Activated naive CD8-positive, alpha-beta T cell treated with anti-CD3 and anti-CD28 coated beads, Interleukin-2, amount 50 U/mL, for 16 hours (primary cell): Measurements from ENCODE around the gene IGFBP2.
"Not testable (repeated sequence)": the region's sequence is repeated elsewhere in the genome, so short reads cannot be mapped to it uniquely, and the experiment has no call there.

Experiments used
- DNase-seq: peaks from one replicate; pipeline ENCODE4 v3.0.0-alpha.2; 2020; ENCODE audit warnings: low read depth, low spot score

The IGFBP2 gene, protein sequence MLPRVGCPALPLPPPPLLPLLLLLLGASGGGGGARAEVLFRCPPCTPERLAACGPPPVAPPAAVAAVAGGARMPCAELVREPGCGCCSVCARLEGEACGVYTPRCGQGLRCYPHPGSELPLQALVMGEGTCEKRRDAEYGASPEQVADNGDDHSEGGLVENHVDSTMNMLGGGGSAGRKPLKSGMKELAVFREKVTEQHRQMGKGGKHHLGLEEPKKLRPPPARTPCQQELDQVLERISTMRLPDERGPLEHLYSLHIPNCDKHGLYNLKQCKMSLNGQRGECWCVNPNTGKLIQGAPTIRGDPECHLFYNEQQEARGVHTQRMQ

DNA sequence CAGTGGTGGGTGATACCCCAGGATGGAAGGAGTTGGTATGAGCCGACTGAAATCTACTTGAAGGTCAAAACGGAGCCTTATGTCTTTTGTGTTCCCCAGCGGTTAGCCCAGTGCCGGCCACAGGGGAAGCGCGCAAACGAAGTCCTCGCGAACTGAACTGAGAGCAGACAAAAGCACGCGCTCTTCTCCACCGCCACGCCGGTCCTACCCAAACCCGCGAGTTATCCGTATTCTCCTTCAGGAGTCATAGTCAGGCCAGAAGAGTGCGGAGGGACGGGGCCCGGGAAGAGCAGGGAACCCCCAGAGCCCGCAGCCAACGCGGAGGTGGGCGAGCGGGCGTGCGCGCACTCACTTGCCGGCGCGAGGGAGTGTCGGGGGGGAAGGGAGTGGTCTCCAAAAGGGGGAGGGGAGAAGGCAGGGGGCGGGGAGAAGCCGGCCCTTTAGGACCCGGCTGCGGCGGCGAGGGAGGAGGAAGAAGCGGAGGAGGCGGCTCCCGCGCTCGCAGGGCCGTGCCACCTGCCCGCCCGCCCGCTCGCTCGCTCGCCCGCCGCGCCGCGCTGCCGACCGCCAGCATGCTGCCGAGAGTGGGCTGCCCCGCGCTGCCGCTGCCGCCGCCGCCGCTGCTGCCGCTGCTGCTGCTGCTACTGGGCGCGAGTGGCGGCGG is at the start of gene IGFBP2:
IGFBP2 (plus strand) TSS at position 469 of the 664 bp plus-strand sequence; CDS start at position 573, 104 bp downstream.
- DNase-seq = peak; percentile 1

DNA sequence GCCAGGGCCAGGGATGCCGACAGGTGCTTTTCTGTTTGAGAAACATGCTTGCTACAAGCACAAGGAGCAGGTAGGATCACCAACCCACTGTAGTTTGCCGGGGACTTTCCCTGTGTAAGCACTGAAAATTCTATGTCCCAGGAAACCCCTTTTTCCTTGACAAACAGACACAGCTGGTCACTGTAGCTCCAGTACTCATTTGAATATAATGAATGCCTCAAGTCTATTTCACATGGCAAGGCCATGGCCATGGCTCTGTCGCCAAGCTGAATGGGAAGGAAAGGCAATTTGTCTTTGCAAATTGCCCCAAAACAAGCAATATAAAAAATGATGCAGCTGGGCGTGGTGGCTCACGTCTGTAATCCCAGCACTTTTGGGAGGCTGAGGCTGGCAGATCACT is 49.6 kb upstream of the IGFBP2 start:
- DNase-seq = no peak

DNA sequence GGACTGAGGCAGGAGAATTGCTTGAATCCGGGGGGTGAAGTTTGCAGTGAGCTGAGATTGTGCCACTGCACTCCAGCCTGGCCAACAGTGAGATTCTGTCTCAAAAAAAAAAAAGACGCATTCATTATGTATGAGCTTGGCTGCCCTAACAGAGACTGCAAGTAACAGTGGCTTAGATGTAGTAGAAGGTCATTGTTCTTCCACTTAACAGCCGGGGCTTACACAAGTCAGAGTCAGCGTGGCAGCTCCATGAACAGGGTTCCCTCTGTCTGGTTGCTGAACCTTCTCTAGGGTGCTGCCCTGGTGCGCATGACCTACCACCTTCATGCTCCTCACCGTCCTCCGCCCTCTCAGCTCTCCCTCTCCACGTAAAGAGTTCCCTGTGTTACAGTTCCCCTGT is 49.1 kb upstream of the IGFBP2 start:
- DNase-seq = no peak

DNA sequence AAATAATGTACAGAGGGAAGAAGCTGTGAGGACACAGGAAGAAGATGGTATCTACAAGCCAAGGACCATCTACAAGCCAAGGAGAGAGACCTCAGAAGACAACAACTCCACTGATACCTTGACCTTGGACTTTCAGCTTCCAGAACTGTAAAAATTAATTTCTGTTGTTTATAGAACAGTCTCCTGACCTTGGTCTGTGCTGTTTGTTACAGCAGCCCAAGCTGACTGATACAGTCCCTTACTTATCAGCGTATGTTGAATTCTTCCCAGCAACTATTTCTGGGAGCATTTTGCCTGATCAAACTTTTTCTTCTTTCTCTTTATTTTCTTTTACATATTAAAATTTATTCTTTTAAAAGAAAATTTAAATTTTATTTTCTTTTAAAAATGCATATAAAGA is 47.8 kb upstream of the IGFBP2 start:
- DNase-seq = no peak

DNA sequence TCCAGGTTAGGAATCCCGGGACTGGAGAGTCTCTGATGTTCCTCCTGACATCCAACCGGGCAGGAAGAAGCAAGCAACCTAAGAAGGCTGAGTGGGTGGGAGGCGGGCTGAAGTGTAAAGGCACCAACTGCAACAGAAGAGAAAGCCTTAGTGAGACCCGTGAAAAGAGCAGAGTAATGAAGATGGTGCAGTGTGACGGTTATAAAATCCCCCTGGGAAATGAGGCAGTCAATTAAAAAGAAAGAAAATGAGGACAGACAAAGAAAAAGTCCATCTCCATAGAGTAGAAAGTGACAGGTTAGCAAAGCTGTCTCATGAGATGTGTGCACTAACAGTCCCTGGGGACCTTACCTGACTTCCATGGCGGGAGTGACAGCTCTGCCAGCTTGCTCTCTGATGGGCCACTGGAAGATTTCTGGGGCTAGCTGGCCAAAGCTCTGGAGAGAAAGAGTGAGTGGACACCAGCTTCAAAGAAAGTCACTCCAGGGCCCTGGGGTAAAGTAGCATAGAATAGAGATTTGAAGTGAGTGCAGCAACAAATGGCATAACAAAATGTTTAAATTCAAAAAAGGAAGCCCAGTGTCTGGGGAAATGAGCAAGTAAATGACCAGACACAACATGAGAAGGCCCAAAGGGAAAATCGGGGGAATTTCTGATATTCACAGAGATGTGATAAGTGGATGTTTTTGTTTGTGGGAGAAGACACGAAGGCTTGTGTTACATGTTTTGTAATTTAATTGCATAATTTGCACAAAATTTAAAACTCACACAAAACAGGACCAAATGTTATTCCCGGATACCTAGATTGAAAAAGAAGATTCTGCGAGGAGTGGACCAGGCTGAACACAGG is 44.1 kb upstream of the IGFBP2 start:
- DNase-seq = no peak

DNA sequence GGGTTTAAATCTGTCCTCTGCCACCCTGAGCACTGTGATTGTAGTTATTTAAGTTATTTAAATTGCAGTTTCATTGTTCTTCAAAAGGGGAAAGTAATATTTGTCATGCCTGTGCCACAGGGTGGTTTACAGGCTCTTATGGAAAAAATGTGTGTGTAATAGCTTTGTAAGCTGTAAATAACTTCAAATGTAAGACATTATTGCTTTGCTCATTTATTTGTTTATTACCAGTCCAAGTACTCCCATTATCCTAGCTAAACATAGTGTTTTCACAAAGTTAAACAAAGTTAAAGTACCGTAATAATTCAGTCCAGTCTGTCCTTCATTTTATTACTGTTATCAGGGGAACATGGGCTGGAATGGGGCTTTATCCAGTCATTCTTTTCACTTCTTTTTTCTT is 43.4 kb upstream of the IGFBP2 start:
- DNase-seq = no peak

DNA sequence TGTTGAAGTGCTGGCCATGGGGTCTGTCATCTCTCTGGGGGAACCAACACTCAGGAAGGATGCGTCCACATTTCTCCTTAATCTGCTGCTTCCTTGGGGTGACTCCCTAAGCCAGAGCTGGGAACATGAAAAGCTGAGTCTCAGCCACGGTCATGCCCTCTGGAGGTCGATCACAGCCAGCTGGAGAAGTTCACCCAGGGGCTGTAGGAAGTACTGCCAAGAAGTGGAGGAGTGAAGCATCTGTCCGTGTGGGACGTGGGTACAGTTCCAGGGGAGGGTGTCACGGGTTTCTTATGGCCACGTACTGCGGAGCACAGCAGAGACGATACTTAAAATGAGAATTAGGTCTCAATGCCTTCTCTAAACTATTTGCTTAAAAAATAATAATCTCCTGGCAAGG is 42.4 kb upstream of the IGFBP2 start:
- no peak for DNase-seq

DNA sequence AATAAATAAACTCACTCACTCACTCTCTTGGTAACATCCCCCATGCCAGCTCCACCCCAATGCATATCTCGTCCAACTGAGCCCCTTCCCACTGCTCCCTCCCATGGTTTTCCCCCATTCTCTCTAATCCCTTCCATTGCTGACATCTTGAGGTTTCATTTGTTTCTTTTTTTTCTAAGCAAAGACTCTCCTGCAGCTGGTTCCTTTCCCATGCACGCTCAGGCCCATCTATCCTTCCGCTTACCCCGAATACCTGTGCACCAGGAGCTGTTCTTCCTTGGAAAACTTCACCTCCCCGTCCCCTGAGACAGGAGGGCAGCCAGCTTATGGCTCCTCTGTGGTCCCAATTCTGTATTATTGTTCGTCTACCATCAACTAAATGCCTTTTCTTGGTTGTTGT is 41.7 kb upstream of the IGFBP2 start:
- no peak for DNase-seq

DNA sequence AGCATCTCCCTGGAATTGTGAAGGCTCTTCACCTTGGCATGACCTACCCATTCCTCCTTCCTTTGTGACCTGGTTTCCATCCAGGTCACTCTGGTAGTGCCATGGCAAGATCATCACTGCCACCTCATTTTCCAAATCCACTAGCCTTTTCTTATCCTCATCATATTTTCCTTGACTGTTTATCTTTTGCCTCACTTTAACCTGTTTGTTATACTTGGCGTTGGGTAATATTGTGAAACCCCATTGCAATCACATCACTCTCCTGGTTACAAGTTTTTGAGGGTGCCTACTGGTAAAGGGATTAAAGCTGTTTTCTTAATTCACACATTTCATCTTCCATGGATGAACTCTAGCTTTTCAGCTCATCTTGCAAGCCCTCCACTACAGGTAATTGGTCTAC is 39.1 kb upstream of the IGFBP2 start:
- DNase-seq = no peak

DNA sequence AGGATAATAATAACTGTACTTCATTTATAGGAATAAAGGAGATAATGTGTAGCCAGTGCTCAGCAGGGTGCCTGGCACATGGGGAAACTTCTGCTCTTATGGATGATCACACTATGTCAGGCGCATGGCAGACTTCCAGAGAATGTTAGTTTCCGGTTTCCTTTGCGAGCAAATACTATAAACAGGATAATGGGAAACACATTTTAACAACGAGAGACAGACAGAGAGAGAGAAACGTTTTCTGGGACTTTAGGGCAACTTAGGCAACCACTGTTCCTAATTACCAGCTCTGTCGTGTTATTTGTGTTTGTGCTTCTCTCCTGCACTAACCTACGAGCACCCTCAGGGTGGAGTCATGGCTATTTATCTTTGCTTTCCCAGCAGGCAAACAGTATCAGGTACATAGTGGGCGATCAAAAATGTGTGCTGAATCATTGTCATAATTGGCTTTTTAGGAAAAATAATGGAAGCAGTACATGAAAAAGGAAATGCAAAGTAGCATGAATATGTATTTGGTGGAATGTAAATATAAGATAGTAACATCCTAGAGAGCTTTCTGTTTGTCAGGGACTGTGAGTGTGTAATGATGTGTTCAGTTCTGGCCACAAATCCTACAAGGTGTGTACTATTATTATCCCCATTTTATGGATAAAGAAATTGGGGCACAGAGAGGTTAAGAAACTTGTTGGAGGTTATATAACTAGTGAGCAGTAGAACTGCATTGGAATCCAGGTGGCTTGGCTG is 36.8 kb upstream of the IGFBP2 start:
- no peak for DNase-seq

DNA sequence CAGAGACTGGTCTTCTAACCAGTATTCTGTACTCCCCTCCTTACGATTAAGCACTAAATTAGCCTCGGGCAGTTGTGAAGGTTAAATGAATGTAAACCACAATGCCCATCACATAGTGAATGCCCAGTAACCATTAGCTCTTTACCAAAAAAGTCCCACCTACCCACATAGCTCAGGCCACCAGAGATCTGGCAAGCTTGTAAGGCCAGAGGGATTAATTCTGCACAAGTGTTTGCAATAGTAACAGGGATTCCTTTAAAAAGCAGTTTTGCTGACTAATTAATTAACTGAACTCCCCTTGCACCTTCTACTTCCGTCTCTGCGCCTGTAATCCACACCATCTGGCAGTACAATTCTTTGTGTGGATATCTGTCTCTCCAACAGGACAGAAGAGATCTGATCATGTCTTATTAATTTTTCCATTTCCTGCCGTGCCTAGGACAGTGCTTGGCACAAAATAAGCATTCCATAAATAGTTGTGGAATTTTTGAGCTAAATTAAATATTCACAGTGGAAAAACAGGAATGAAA is 36.2 kb upstream of the IGFBP2 start:
- DNase-seq = no peak

DNA sequence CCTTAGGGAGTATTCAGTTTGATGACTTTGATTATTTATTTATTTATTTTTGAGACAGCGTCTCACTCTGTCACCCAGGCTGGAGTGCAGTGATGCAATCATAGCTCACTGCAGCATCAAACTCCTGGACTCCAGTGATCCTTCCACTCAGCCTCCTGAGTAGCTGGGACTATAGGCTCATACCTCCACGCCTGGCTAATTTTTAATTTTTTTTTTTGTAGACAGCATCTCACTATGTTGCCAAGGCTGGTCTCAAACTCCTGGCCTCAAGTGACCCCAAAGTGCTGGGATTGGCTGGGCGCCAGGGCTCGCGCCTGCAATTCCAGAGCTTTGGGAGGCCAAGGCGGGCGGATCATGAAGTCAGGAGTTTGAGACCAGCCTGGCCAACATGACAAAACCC is 35.4 kb upstream of the IGFBP2 start:
- DNase-seq = not testable (repeated sequence)

DNA sequence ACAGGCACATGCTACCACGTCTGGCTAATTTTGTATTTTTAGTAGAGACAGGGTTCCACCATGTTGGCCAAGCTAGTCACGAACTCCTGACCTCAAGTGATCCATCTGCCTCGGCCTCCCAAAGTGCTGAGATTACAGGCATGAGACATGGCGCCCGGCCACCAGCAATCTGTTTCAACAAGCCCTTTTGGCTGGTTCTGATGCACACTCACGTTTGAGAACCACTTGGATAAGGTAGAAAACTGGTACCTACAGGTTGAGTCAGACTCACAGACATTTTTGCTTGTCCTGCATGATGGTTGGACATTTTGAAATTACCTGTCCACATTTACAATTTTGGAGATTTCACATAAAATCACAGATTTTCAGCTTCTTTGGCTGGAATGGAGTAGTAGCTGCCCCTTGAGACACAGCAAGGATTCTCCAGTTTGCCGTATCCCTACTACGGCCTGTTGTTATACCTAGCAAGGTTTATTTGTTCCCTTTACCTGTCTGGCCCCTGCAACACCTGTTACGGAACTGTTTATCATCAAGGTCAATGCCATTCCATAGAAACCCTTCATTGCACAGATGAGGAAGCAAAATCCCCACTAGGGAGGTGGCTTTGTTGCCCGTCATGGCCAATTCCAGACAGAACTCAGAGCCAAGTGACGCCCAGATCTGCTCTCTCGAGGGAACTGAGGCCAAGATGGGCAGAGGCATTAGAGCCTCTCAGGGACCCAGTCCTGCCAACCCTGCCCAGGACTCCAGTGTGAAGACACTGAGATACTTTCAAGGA is 31.4 kb upstream of the IGFBP2 start:
- DNase-seq = no peak

DNA sequence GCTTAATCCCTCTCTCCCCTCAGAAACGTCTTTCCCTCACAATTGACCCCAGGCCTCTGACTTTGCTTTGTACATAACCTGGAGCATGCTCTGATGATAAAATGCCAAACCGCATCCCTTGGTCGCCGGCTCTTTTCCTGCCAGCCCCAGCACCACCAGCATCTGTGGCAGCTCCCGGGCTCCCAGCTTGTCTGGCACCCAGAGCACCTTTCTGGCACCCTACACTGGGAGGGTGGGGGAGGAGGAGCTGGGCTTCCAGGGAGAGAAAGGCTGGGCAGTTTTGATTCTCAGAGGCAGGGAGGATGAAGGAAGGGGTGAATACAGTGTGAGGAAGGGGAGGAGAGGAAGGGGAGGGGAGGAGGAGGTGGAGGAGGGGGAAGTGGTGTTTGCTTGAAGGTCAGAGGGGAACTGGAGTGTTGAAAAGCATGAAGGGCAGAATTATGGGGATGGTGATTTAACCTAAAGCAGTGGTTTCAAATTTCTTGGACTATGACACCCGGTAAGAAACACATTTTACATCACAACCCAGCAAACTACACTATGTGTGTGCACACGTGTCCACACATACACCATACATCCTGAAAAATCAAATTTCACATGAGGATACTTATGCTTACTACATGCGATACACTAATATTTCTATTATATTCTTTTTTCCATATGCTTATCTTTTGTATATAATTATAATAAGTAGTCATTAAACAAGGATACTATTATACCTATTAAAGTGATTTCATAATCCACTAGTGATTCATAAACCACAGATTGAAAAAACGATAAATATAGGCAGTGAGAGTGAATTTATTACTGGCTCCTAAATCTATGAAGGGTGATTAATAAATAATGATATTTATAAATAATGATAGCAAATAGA is 30.0 kb upstream of the IGFBP2 start:
- DNase-seq = no peak

DNA sequence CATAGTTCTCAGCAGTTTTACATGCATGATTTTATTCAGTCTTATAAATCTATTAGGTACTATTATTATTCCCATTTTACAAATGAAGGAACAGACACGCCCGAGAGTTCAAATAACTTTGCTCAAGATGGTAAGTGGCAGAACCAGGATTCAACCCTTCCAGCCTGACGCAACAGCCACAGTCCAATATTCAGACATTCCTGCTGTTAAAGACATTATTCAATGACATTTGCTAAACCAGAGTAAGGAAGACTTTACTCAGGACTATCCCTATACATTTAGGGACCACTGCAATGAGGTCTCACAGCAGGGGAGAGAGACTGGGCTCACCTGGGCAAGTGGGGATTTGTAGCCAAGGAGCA is 29.4 kb upstream of the IGFBP2 start:
- DNase-seq = no peak

DNA sequence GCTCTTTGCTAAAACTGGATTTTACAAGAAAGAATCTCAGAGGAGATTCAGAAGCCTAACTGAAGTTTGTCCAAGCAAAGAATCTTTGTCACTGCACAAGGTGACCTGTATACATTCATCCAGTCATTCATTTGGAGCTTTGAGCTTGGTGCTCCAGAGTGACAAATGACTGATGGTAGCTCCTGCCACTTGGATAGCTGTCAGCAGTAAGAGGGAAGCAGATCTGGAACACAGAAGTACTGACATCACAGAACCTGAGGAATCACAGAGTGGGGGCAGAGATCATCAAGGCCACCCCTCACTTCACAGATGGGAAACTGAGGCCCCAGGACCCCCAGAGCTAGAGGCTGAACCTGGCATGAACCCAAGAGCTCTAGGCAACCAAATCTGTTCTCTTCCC is 28.8 kb upstream of the IGFBP2 start:
- DNase-seq = no peak

DNA sequence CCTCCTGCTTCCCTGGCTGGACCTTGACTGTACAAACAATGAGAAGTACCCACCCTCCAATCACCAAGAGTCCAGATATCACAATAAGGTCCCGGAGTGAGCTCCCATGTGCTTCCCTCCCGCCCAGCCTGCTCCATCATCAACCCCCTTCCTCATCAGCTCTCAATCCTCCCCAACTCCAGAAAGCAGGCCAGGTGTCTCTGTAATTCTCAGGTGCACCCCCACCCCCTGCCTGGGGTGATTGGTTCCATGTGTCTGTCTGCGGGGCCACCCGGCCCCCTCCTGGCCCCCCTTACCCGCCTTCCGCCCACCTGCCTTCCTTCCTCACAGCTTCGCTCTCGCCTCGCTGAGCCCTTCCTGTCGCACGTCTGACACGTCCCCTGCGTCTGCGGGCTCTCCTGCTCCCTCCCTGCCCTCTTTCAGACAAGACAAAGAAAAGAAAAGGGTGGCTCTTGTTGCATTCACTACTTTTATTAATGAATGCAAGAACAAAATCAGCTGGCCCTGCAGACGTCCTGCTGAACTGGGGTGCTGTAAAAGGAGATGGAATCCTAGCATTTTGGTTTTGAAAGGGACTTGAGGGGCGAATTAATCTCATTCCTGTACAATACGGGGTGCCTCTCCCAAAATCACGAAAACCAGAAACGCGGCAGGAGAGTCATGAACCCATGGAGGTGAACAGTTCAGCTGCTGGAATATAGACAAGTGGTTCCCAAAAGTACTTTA is 26.5 kb upstream of the IGFBP2 start:
- peak; percentile 29 for DNase-seq

DNA sequence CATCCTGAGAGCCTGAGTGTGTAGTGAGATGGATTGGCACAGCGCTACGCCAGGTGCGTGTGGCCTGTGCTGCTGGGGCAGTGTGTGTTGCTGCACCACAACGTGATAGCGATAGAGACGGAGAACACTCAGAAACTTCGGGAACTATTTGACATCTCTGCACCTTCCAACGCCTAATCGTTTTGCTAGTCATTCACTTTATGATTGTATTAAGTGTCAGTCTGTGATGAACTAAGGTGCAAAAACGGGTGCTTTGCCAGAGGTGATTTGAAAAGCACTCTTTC is 26.0 kb upstream of the IGFBP2 start:
- DNase-seq = no peak

DNA sequence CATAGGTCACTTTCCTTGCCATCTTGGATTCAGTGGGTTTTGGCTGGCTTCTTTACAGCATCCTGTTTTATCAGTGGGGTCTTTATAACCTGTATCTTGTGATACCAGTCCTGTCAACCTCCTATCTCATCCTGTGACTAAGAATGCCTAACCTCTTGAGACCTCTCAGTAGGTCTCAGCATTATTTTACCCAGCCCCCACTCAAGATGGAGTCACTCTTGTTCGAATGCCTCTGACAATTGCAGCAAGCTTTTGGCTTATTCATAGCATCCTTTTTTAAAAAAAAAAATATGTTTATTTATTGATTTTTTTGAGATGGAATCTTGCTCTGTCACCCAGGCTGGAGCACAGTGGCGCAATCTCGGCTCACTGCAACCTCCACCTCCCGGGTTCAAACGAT is 24.7 kb upstream of the IGFBP2 start:
- no peak for DNase-seq
